ENCODE results near the gene EFCAB11. TPM values are rescaled to one million over a fixed set of nuclear protein-coding genes. Genes with fewer than 3 reads are reported as not detected.
A peak's percentile ranks its signal among the peaks of the same experiment; 100 is the strongest.

Gene EFCAB11
- total RNA-seq, 2 donors from 2014 or later = 8.2 to 9.6 TPM

GRCh38 chr14:89911010-89911919 is 43.3 kb downstream of the EFCAB11 start:
- H3K27me3 ChIP-seq (replicated peaks; ENCODE audit: insufficient read depth) = no peaks in the 10 kb centered on the region
- H3K27ac ChIP-seq = no peak overlapping the region
- H3K4me3 ChIP-seq = no peak overlapping the region
- intact Hi-C loops (cut with DNase I) = loop anchor here (5.0 to 10.0 kb wide), 3 partner anchors 494 to 884 kb away; partner anchors contain the start of gene FOXN3
- H3K9me3 ChIP-seq = no peaks in the 10 kb centered on the region
- WGBS = 33% methylated on average over 11 of the region's 11 CpGs
- H3K36me3 ChIP-seq = no peaks in the 10 kb centered on the region
- DNase-seq (ENCODE audit: low spot score) = peak; percentile 16
- peaks cover 8% of the 10 kb centered on the region for H3K4me1 ChIP-seq (replicated peaks)
- TF ChIP-seq POLR2AphosphoS5 (IDR thresholded peaks at IDR 0.05) = no peak

GRCh38 chr14:89910691-89911009 is 43.9 kb downstream of the EFCAB11 start:
- no peaks in the 10 kb centered on the region for H3K9me3 ChIP-seq
- no peaks in the 10 kb centered on the region for H3K27me3 ChIP-seq (replicated peaks; ENCODE audit: insufficient read depth)
- H3K27ac ChIP-seq = no peak overlapping the region
- no peaks in the 10 kb centered on the region for H3K36me3 ChIP-seq
- intact Hi-C loops (cut with DNase I) = loop anchor here (5.0 to 10.0 kb wide), 3 partner anchors 493 to 883 kb away; partner anchors contain the start of gene FOXN3
- TF ChIP-seq CTCF (IDR thresholded peaks at IDR 0.05) (no peak), POLR2A (IDR thresholded peaks at IDR 0.05) (no peak), POLR2AphosphoS5 (IDR thresholded peaks at IDR 0.05) (no peak)
- peaks cover 8% of the 10 kb centered on the region for H3K4me1 ChIP-seq (replicated peaks)
- H3K4me3 ChIP-seq = no peak overlapping the region
- 27% methylated on average over 5 of the region's 5 CpGs for WGBS
- DNase-seq (ENCODE audit: low spot score) = no peak

GRCh38 chr14:89909586-89909985 is 44.9 kb downstream of the EFCAB11 start:
- no peaks in the 10 kb centered on the region for H3K9me3 ChIP-seq
- H3K4me1 ChIP-seq (replicated peaks) = peaks cover 8% of the 10 kb centered on the region
- whole genome bisulfite sequencing = 98% methylated on average over 9 of the region's 9 CpGs
- no peaks in the 10 kb centered on the region for H3K36me3 ChIP-seq
- H3K4me3 ChIP-seq = no peak overlapping the region
- H3K27ac ChIP-seq = no peak overlapping the region
- TF ChIP-seq CTCF (IDR thresholded peaks at IDR 0.05) (no peak), POLR2A (IDR thresholded peaks at IDR 0.05) (no peak), POLR2AphosphoS5 (IDR thresholded peaks at IDR 0.05) (no peak)
- H3K27me3 ChIP-seq (replicated peaks; ENCODE audit: insufficient read depth) = no peaks in the 10 kb centered on the region
- DNase-seq (ENCODE audit: low spot score) = no peak
- intact Hi-C loops (cut with DNase I) = no loop called here

GRCh38 chr14:89908712-89909450 is 45.6 kb downstream of the EFCAB11 start:
- H3K4me3 ChIP-seq = no peak overlapping the region
- DNase-seq (ENCODE audit: low spot score) = no peak
- H3K9me3 ChIP-seq = no peaks in the 10 kb centered on the region
- intact Hi-C loops (cut with DNase I) = no loop called here
- no peaks in the 10 kb centered on the region for H3K36me3 ChIP-seq
- no peaks in the 10 kb centered on the region for H3K27me3 ChIP-seq (replicated peaks; ENCODE audit: insufficient read depth)
- H3K27ac ChIP-seq = no peak overlapping the region
- H3K4me1 ChIP-seq (replicated peaks) = peaks cover 8% of the 10 kb centered on the region
- WGBS = 96% methylated on average over 9 of the region's 9 CpGs
- TF ChIP-seq CTCF (IDR thresholded peaks at IDR 0.05) (no peak), POLR2AphosphoS5 (IDR thresholded peaks at IDR 0.05) (no peak), POLR2A (IDR thresholded peaks at IDR 0.05) (no peak)

- intact Hi-C loops (cut with DNase I) = no loop called here
- no peak for DNase-seq (ENCODE audit: low spot score)
- Histone ChIP-seq H3K9me3 (no peaks in the 10 kb centered on the region), H3K27me3 (replicated peaks; ENCODE audit: insufficient read depth) (no peaks in the 10 kb centered on the region), H3K27ac (no peak overlapping the region), H3K4me3 (no peak overlapping the region), H3K36me3 (no peaks in the 10 kb centered on the region), H3K4me1 (replicated peaks) (peaks cover 8% of the 10 kb centered on the region)
- WGBS = 68% methylated on average over 4 of the region's 4 CpGs
- TF ChIP-seq POLR2AphosphoS5 (IDR thresholded peaks at IDR 0.05) = no peak
- no peak for TF ChIP-seq CTCF (IDR thresholded peaks at IDR 0.05)
- no peak for TF ChIP-seq POLR2A (IDR thresholded peaks at IDR 0.05)
Measured at GRCh38 chr14:89907655-89908054, 46.9 kb downstream of the EFCAB11 start.
